C4-2B (cell line): ENCODE results near the gene FUT8.

Source experiments
- CTCF ChIP-seq: fragments of 450-650 bp; conservative IDR thresholded peaks from 2 replicates; pipeline ENCODE4 v1.5.1; 2017; ENCODE audit warnings: mild to moderate bottlenecking
- ZFX ChIP-seq: fragments of 450-650 bp; IDR thresholded peaks from 2 replicates; pipeline ENCODE4 v1.6.1; 2017

- TF ChIP-seq CTCF, result no peak
- no peak for TF ChIP-seq ZFX
Observed at GRCh38 chr14:65558363-65558762, 145.8 kb downstream of the FUT8 start.
